HEK293 (cell line): ENCODE measurements around the gene CYP4F22.
A peak's percentile ranks its signal among the peaks of the same experiment; 100 is the strongest.
"Not testable (repeated sequence)": the region's sequence is repeated elsewhere in the genome, so short reads cannot be mapped to it uniquely, and the experiment has no call there.

Experiments
- CTCF ChIA-PET: fragments of 350-600 bp; formaldehyde crosslinking; extraction: SDS; loops from one replicate; lab custom pipeline; 2021; ENCODE audit warnings: antibody characterized with exemption; lab: Yijun Ruan, JAX
- POLR2A ChIA-PET: fragments of 300-600 bp; formaldehyde crosslinking; extraction: SDS; loops from one replicate; lab custom pipeline; 2020; ENCODE audit warnings: antibody characterized with exemption, inconsistent platforms; lab: Yijun Ruan, JAX
- H3K27ac ChIP-seq: fragments of 200-500 bp; sonication (Bioruptor generic); 2 replicates; pipeline ENCODE4 v1.5.1; 2014; ENCODE audit warnings: low read depth, low read length, control low read depth, inconsistent platforms; ENCODE audit errors: extremely low read depth
- H3K36me3 ChIP-seq, 2 experiments: fragments of 200-500 bp in 1 of 2; sonication (Bioruptor generic) in 1 of 2; 1 replicate in 1 of 2; 2 replicates in 1 of 2; pipeline ENCODE4 v1.5.1; 2014 to 2017; ENCODE audit warnings: inconsistent platforms in 2 of 2, low read length in 2 of 2; ENCODE audit not compliant: control insufficient read depth in 2 of 2, insufficient read depth in 1 of 2
- H3K4me1 ChIP-seq: fragments of 200-500 bp; sonication (Bioruptor generic); 2 replicates; pipeline ENCODE4 v1.5.1; 2014; ENCODE audit warnings: mild to moderate bottlenecking, low read length, inconsistent platforms; ENCODE audit not compliant: control insufficient read depth, insufficient read depth
- H3K4me3 ChIP-seq: 2 replicates; pipeline ENCODE4 v1.5.1; 2011; ENCODE audit warnings: low read depth, mild to moderate bottlenecking, control low read depth, low read length, moderate library complexity
- H3K9me3 ChIP-seq: fragments of 200-500 bp; sonication (Bioruptor generic); 2 replicates; pipeline ENCODE4 v1.5.1; 2014; ENCODE audit warnings: low read depth, low read length, inconsistent platforms; ENCODE audit not compliant: control insufficient read depth, insufficient read depth
- GLIS1 ChIP-seq: fragments of 450-650 bp; formaldehyde crosslinking; IDR thresholded peaks from 2 replicates; pipeline ENCODE4 v1.5.1; 2016; ENCODE audit warnings: missing biosample characterization, missing genetic modification characterization
- KLF1 ChIP-seq: fragments of 450-650 bp; formaldehyde crosslinking; IDR thresholded peaks from 2 replicates; pipeline ENCODE4 v1.5.1; 2016; ENCODE audit warnings: missing biosample characterization, missing genetic modification characterization
- MYNN ChIP-seq: fragments of 450-650 bp; formaldehyde crosslinking; IDR thresholded peaks from 2 replicates; pipeline ENCODE4 v1.5.1; 2016; ENCODE audit warnings: missing biosample characterization, missing genetic modification characterization, borderline replicate concordance
- SP7 ChIP-seq: fragments of 450-650 bp; formaldehyde crosslinking; IDR thresholded peaks from 2 replicates; pipeline ENCODE4 v1.5.1; 2016; ENCODE audit warnings: missing biosample characterization, missing genetic modification characterization
- ZBTB20 ChIP-seq: fragments of 450-650 bp; formaldehyde crosslinking; IDR thresholded peaks from 2 replicates; pipeline ENCODE4 v1.5.1; 2016; ENCODE audit warnings: missing biosample characterization, missing genetic modification characterization
- ZFP3 ChIP-seq: fragments of 450-650 bp; formaldehyde crosslinking; IDR thresholded peaks from 2 replicates; pipeline ENCODE4 v1.5.1; 2016; ENCODE audit warnings: low read depth, missing biosample characterization, missing genetic modification characterization
- ZIC2 ChIP-seq: fragments of 450-650 bp; formaldehyde crosslinking; IDR thresholded peaks from 2 replicates; pipeline ENCODE4 v1.5.1; 2016; ENCODE audit warnings: missing biosample characterization, missing genetic modification characterization
- ZNF138 ChIP-seq: fragments of 450-650 bp; formaldehyde crosslinking; IDR thresholded peaks from 2 replicates; pipeline ENCODE4 v1.5.1; 2016; ENCODE audit warnings: missing biosample characterization, missing genetic modification characterization, borderline replicate concordance
- ZNF146 ChIP-seq: fragments of 450-650 bp; formaldehyde crosslinking; IDR thresholded peaks from 2 replicates; pipeline ENCODE4 v1.5.1; 2016; ENCODE audit warnings: missing biosample characterization, missing genetic modification characterization
- ZNF266 ChIP-seq: fragments of 450-650 bp; formaldehyde crosslinking; IDR thresholded peaks from 2 replicates; pipeline ENCODE4 v1.5.1; 2016; ENCODE audit warnings: missing biosample characterization, missing genetic modification characterization, low read depth
- ZNF37A ChIP-seq: fragments of 450-650 bp; IDR thresholded peaks from 2 replicates; pipeline ENCODE4 v1.5.1; 2018; ENCODE audit warnings: missing biosample characterization, missing genetic modification characterization
- ZNF391 ChIP-seq: fragments of 450-650 bp; formaldehyde crosslinking; IDR thresholded peaks from 2 replicates; pipeline ENCODE4 v1.5.1; 2016; ENCODE audit warnings: low read depth, missing biosample characterization, missing genetic modification characterization, borderline replicate concordance
- ZNF571 ChIP-seq: fragments of 450-650 bp; formaldehyde crosslinking; IDR thresholded peaks from 2 replicates; pipeline ENCODE4 v1.5.0; 2017; ENCODE audit warnings: missing biosample characterization, missing genetic modification characterization
- ZNF768 ChIP-seq: fragments of 450-650 bp; formaldehyde crosslinking; IDR thresholded peaks from 2 replicates; pipeline ENCODE4 v1.5.1; 2018; ENCODE audit warnings: missing biosample characterization, mild to moderate bottlenecking, missing genetic modification characterization
- TF ChIP-seq, protein P1 (sequence below): fragments of 450-650 bp; formaldehyde crosslinking; IDR thresholded peaks from 2 replicates; pipeline ENCODE4 v1.5.1; 2016; ENCODE audit warnings: missing biosample characterization, missing genetic modification characterization, low read depth
- TF ChIP-seq, protein P2 (sequence below): fragments of 450-650 bp; formaldehyde crosslinking; IDR thresholded peaks from 2 replicates; pipeline ENCODE4 v1.5.1; 2017; ENCODE audit warnings: missing biosample characterization, missing genetic modification characterization
- TF ChIP-seq, protein P3 (sequence below): fragments of 450-650 bp; formaldehyde crosslinking; IDR thresholded peaks from 2 replicates; pipeline ENCODE4 v1.5.1; 2016; ENCODE audit warnings: missing biosample characterization, missing genetic modification characterization

CYP4F22 gene

DNA sequence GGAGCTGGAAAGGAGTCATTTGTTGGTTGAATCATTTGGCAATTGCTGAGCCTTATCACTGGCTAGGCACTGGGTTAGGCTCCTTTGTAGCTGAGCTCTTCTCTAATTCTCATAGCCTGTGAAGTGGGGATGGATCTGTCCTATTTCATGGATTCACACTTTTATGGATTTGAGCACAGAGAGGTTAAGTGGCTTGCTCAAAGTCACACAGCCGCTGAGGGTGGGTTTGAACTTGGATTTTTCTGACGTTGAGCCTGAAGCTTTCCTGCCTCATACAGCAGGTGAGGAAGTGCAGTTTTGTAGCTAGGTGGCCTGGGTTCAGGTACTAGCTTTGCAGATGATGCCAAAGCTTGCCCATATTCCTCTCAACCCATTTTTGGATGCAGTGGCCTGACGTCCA lies 19.4 kb downstream of the CYP4F22 start:
- CTCF ChIA-PET, result no interaction called here
- Histone ChIP-seq H3K9me3 (no peaks in the 10 kb centered on the region), H3K36me3 (no peaks in the 10 kb centered on the region), H3K4me1 (no peaks in the 10 kb centered on the region), H3K27ac (no peak overlapping the region), H3K4me3 (no peak overlapping the region)
- POLR2A ChIA-PET, result no interaction called here
- TF ChIP-seq ZNF768, result peak; percentile 61; the same call in 1 of the 2 replicates
- TF ChIP-seq, protein P1, sequence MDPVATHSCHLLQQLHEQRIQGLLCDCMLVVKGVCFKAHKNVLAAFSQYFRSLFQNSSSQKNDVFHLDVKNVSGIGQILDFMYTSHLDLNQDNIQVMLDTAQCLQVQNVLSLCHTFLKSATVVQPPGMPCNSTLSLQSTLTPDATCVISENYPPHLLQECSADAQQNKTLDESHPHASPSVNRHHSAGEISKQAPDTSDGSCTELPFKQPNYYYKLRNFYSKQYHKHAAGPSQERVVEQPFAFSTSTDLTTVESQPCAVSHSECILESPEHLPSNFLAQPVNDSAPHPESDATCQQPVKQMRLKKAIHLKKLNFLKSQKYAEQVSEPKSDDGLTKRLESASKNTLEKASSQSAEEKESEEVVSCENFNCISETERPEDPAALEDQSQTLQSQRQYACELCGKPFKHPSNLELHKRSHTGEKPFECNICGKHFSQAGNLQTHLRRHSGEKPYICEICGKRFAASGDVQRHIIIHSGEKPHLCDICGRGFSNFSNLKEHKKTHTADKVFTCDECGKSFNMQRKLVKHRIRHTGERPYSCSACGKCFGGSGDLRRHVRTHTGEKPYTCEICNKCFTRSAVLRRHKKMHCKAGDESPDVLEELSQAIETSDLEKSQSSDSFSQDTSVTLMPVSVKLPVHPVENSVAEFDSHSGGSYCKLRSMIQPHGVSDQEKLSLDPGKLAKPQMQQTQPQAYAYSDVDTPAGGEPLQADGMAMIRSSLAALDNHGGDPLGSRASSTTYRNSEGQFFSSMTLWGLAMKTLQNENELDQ (tag by site-specific recombination), result no peak
- TF ChIP-seq MYNN (tag by site-specific recombination), result no peak
- TF ChIP-seq ZNF146 (tag by site-specific recombination), result no peak
- no peak for TF ChIP-seq ZNF571
- TF ChIP-seq, protein P2, sequence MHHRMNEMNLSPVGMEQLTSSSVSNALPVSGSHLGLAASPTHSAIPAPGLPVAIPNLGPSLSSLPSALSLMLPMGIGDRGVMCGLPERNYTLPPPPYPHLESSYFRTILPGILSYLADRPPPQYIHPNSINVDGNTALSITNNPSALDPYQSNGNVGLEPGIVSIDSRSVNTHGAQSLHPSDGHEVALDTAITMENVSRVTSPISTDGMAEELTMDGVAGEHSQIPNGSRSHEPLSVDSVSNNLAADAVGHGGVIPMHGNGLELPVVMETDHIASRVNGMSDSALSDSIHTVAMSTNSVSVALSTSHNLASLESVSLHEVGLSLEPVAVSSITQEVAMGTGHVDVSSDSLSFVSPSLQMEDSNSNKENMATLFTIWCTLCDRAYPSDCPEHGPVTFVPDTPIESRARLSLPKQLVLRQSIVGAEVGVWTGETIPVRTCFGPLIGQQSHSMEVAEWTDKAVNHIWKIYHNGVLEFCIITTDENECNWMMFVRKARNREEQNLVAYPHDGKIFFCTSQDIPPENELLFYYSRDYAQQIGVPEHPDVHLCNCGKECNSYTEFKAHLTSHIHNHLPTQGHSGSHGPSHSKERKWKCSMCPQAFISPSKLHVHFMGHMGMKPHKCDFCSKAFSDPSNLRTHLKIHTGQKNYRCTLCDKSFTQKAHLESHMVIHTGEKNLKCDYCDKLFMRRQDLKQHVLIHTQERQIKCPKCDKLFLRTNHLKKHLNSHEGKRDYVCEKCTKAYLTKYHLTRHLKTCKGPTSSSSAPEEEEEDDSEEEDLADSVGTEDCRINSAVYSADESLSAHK (tag by site-specific recombination), result no peak
- no peak for TF ChIP-seq ZNF391 (tag by site-specific recombination)

DNA sequence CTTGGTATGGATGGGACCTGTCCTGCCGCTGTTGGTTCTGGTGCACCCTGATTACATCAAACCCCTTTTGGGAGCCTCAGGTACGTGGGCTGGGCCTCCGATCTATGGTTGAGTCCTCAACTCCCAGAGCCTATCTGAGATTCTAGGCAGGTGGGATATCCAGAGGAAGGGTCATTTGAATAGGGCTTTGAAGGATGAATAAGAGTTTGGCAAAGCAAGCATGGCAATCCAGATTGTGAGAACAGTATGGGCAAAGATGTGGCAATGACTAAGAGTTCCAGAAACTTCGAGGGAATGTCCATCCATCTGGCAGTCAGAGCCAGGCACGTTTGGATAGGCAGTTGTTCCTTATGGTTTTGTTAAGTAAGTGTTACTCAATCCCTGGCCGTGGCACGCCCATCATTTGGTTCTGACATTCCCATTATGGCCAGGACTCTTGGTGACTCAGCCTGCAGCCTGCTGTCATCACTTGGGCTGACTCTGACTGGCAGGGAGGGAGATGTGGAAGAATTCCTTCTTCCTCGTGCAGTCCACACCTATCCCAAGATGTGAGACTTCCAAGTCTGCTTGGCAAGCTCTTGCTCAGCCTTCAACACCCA lies 21.5 kb downstream of the CYP4F22 start:
- TF ChIP-seq MYNN (tag by site-specific recombination), result no peak
- peak; percentile 79 for TF ChIP-seq ZFP3 (tag by site-specific recombination)
- ChIA-PET CTCF (no interaction called here), POLR2A (no interaction called here)

DNA sequence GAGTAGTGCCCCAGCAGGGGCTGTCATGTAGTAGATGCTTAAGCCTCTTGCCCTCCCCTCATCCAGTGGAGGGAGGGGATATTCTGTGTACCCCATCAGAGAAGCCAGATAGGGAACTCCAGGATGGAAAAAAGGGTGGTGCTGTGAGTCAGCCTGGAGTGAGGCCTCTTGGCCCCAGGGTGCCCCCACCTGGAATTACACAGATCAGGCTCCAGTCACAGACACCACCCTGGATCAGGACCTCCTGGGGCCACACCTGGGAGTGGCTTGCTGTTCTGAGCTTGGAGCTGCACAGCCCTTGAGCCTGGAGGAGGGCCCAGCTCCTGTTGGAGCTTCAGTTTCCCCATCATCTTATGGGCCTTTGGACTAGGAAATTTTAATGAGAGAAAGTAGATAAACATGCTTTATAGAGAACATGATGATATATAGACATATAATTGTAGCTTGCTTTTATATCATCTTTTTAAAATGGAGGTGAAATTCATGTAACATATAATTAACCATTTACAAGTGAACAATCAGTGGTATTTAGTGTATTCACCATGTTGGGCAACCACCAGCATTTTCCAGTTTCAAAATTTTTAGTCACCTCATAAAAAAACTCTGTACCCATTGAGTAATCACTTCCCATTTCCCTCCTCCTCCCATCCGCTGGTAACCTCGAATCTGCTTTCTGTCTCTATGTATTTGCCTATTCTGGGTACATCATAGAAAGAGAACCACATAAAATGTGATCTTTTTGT lies 24.6 kb downstream of the CYP4F22 start:
- no peaks in the 10 kb centered on the region for H3K36me3 ChIP-seq
- no peaks in the 10 kb centered on the region for H3K9me3 ChIP-seq
- POLR2A ChIA-PET, result no interaction called here
- CTCF ChIA-PET, result no interaction called here
- no peak overlapping the region for H3K27ac ChIP-seq
- H3K4me3 ChIP-seq, result no peak overlapping the region
- no peaks in the 10 kb centered on the region for H3K4me1 ChIP-seq
- TF ChIP-seq ZNF266 (tag by site-specific recombination), result no peak
- no peak for TF ChIP-seq ZBTB20 (tag by site-specific recombination)
- peak; percentile 51 for TF ChIP-seq KLF1 (tag by site-specific recombination)
- TF ChIP-seq ZNF138 (tag by site-specific recombination), result no peak
- TF ChIP-seq, protein P3, sequence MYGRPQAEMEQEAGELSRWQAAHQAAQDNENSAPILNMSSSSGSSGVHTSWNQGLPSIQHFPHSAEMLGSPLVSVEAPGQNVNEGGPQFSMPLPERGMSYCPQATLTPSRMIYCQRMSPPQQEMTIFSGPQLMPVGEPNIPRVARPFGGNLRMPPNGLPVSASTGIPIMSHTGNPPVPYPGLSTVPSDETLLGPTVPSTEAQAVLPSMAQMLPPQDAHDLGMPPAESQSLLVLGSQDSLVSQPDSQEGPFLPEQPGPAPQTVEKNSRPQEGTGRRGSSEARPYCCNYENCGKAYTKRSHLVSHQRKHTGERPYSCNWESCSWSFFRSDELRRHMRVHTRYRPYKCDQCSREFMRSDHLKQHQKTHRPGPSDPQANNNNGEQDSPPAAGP (tag by site-specific recombination), result peak; percentile 51; the same call in 1 of the 2 replicates
- TF ChIP-seq GLIS1, result peak; percentile 52
- TF ChIP-seq ZNF37A (tag by site-specific recombination), result no peak
- no peak for TF ChIP-seq ZNF571
- peak; percentile 97 for TF ChIP-seq SP7
- TF ChIP-seq ZIC2, result peak; percentile 31
- TF ChIP-seq, all 188 proteins: peak for 5

More for the DNA sequence above, 21.5 kb downstream of the CYP4F22 start:
- H3K4me3 ChIP-seq, result no peak overlapping the region
- no peaks in the 10 kb centered on the region for H3K4me1 ChIP-seq
- H3K9me3 ChIP-seq, result no peaks in the 10 kb centered on the region
- H3K27ac ChIP-seq, result no peak overlapping the region
- no peaks in the 10 kb centered on the region for H3K36me3 ChIP-seq

DNA sequence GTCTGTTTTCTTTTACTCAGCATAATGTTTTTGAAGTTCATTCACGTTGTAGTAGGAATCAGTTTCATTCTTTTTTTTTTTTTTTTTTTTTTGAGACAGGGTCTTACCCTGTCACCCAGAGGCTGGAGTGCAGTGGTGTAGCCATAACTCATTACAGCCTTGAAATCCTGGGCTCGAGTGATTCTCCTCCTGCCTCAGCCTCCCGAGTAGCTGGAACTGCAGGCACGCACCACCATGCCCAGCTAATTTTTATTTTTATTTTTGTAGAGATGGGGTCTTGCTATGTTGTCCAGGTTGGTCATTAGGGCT lies 25.2 kb downstream of the CYP4F22 start:
- H3K4me3 ChIP-seq, H3K4me1 ChIP-seq, POLR2A ChIA-PET, H3K36me3 ChIP-seq, H3K9me3 ChIP-seq, H3K27ac ChIP-seq, CTCF ChIA-PET: not testable (repeated sequence)
